Loucy (cell line): ENCODE results near the gene DLG2.

Experiments used
- CTCF ChIP-seq: fragments of 200-600 bp; sonication (generic); conservative IDR thresholded peaks from 2 replicates; pipeline ENCODE4 v1.5.1; 2014; ENCODE audit warnings: mild to moderate bottlenecking, antibody characterized with exemption, low read length
- EZH2phosphoT487 ChIP-seq: fragments of 200-600 bp; IDR thresholded peaks from 2 replicates; pipeline ENCODE4 v1.6.1; 2018; ENCODE audit warnings: antibody characterized with exemption, mild to moderate bottlenecking, moderate library complexity, borderline replicate concordance

DNA sequence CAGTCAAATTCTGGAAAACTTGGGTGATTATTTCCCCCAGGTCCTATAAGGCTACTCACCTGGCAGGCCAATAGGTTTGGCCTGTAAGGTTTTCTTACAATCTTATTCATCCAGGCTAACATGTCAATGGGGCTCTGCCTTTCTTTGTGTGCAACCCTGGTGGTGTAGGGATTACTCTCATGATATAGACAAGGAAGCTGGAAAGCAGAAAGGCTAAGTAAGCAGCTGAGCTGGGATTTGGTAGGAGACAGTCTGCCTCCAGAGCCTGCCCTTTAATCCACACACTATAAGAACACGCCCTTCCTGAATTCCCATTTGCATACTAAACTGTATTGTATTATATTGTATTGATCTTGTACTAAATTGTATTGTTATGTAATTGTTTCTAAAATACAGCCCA lies 1967.7 kb downstream of the DLG2 start:
- no peak for TF ChIP-seq CTCF
- no peak for TF ChIP-seq EZH2phosphoT487
